ENCODE data around the gene IL2RA.

Gene IL2RA

GRCh38 chr10:6002809-6003510, 59.2 kb downstream of the IL2RA start:
- Histone ChIP-seq H4K91ac (ENCODE audit: low read depth, low read length) (no peak overlapping the region), H3K14ac (ENCODE audit: low read length) (no peak overlapping the region)
- no CpG with 5 or more reads among the region's 12 CpGs for WGBS (ENCODE audit: extremely low coverage, insufficient coverage, insufficient read length)

GRCh38 chr10:5999440-6000165, 62.6 kb downstream of the IL2RA start:
- Histone ChIP-seq H3K4me1 (ENCODE audit: control insufficient read depth in 1 of 2, insufficient read depth in 2 of 2, low read length in 2 of 2) (no peaks in the 10 kb centered on the region), H3K9me3 (ENCODE audit: insufficient read depth, low read depth, low read length) (no peaks in the 10 kb centered on the region), H3K4me3 (ENCODE audit: low read depth, low read length) (no peak overlapping the region), H2BK12ac (ENCODE audit: low read length) (no peak overlapping the region), H3K18ac (ENCODE audit: low read length) (no peak overlapping the region), H3K23ac (ENCODE audit: low read length) (no peak overlapping the region), H3K36me3 (ENCODE audit: control insufficient read depth in 1 of 2, insufficient read depth in 2 of 2, low read length in 2 of 2) (no peaks in the 10 kb centered on the region), H3K27ac (ENCODE audit: low read depth, low read length) (no peak overlapping the region), H3K4ac (ENCODE audit: low read depth, low read length) (no peak overlapping the region), H4K8ac (ENCODE audit: low read depth, low read length) (no peak overlapping the region), H3K14ac (ENCODE audit: low read length) (no peak overlapping the region), H2AFZ (ENCODE audit: insufficient read depth, low read length, poor library complexity) (no peak overlapping the region), H3K79me1 (ENCODE audit: low read length) (no peaks in the 10 kb centered on the region), H3K27me3 (ENCODE audit: insufficient read depth, low read length) (no peaks in the 10 kb centered on the region), H4K91ac (ENCODE audit: low read depth, low read length) (no peak overlapping the region), H4K12ac (ENCODE audit: low read depth, low read length) (no peak overlapping the region), H3K4me2 (ENCODE audit: low read length) (no peak overlapping the region), H3K79me2 (ENCODE audit: control insufficient read depth, insufficient read depth, low read length, poor library complexity) (no peaks in the 10 kb centered on the region), H2AK5ac (ENCODE audit: low read length) (no peak overlapping the region), H3K9ac (ENCODE audit: low read length) (no peak overlapping the region), H2BK120ac (ENCODE audit: insufficient read depth, low read length, poor library complexity) (no peak overlapping the region), H2BK5ac (ENCODE audit: low read depth, low read length, poor library complexity) (no peak overlapping the region)
- no CpG with 5 or more reads among the region's 20 CpGs for WGBS (ENCODE audit: extremely low coverage, insufficient coverage, insufficient read length)
- DNase-seq, result no peak

More at GRCh38 chr10:6002809-6003510, 59.2 kb downstream of the IL2RA start:
- no peaks in the 10 kb centered on the region for H3K36me3 ChIP-seq (ENCODE audit: control insufficient read depth in 1 of 2, insufficient read depth in 2 of 2, low read length in 2 of 2)
- no peak overlapping the region for H3K9ac ChIP-seq (ENCODE audit: low read length)
- H3K23ac ChIP-seq (ENCODE audit: low read length), result no peak overlapping the region
- no peak overlapping the region for H3K4me3 ChIP-seq (ENCODE audit: low read depth, low read length)
- peaks cover 3% of the 10 kb centered on the region for H3K9me3 ChIP-seq (ENCODE audit: insufficient read depth, low read depth, low read length)
- H3K79me1 ChIP-seq (ENCODE audit: low read length), result no peaks in the 10 kb centered on the region
- no peak overlapping the region for H3K18ac ChIP-seq (ENCODE audit: low read length)
- H3K4me1 ChIP-seq (ENCODE audit: control insufficient read depth in 1 of 2, insufficient read depth in 2 of 2, low read length in 2 of 2), result no peaks in the 10 kb centered on the region
- no peaks in the 10 kb centered on the region for H3K27me3 ChIP-seq (ENCODE audit: insufficient read depth, low read length)
- H3K4ac ChIP-seq (ENCODE audit: low read depth, low read length), result no peak overlapping the region
- H4K12ac ChIP-seq (ENCODE audit: low read depth, low read length), result no peak overlapping the region
- no peak overlapping the region for H2BK120ac ChIP-seq (ENCODE audit: insufficient read depth, low read length, poor library complexity)
- H4K8ac ChIP-seq (ENCODE audit: low read depth, low read length), result no peak overlapping the region
- H2BK5ac ChIP-seq (ENCODE audit: low read depth, low read length, poor library complexity), result no peak overlapping the region
- no peak overlapping the region for H2BK12ac ChIP-seq (ENCODE audit: low read length)
- H2AK5ac ChIP-seq (ENCODE audit: low read length), result no peak overlapping the region
- H3K27ac ChIP-seq (ENCODE audit: low read depth, low read length), result no peak overlapping the region
- no peak for DNase-seq
- H3K79me2 ChIP-seq (ENCODE audit: control insufficient read depth, insufficient read depth, low read length, poor library complexity), result no peaks in the 10 kb centered on the region
- no peak overlapping the region for H3K4me2 ChIP-seq (ENCODE audit: low read length)
- no peak overlapping the region for H2AFZ ChIP-seq (ENCODE audit: insufficient read depth, low read length, poor library complexity)

- H3K9me3 ChIP-seq (ENCODE audit: insufficient read depth, low read depth, low read length), result no peaks in the 10 kb centered on the region
- no peak overlapping the region for H4K91ac ChIP-seq (ENCODE audit: low read depth, low read length)
Measured at GRCh38 chr10:5996696-5997095, 65.5 kb downstream of the IL2RA start.

GRCh38 chr10:5992398-5992797, 69.8 kb downstream of the IL2RA start:
- Histone ChIP-seq H3K27ac (ENCODE audit: low read depth, low read length) (no peak overlapping the region), H4K12ac (ENCODE audit: low read depth, low read length) (no peak overlapping the region), H3K27me3 (ENCODE audit: insufficient read depth, low read length) (no peaks in the 10 kb centered on the region), H3K14ac (ENCODE audit: low read length) (no peak overlapping the region), H2AK5ac (ENCODE audit: low read length) (no peak overlapping the region), H3K9me3 (ENCODE audit: insufficient read depth, low read depth, low read length) (peaks cover 1% of the 10 kb centered on the region), H2BK5ac (ENCODE audit: low read depth, low read length, poor library complexity) (no peak overlapping the region), H3K79me2 (ENCODE audit: control insufficient read depth, insufficient read depth, low read length, poor library complexity) (no peaks in the 10 kb centered on the region), H3K4me2 (ENCODE audit: low read length) (no peak overlapping the region), H4K8ac (ENCODE audit: low read depth, low read length) (no peak overlapping the region), H3K18ac (ENCODE audit: low read length) (no peak overlapping the region), H3K36me3 (ENCODE audit: control insufficient read depth in 1 of 2, insufficient read depth in 2 of 2, low read length in 2 of 2) (no peaks in the 10 kb centered on the region), H3K9ac (ENCODE audit: low read length) (no peak overlapping the region), H3K4me1 (ENCODE audit: control insufficient read depth in 1 of 2, insufficient read depth in 2 of 2, low read length in 2 of 2) (no peaks in the 10 kb centered on the region), H3K79me1 (ENCODE audit: low read length) (no peaks in the 10 kb centered on the region), H2AFZ (ENCODE audit: insufficient read depth, low read length, poor library complexity) (no peak overlapping the region), H2BK120ac (ENCODE audit: insufficient read depth, low read length, poor library complexity) (no peak overlapping the region), H2BK12ac (ENCODE audit: low read length) (no peak overlapping the region), H3K4me3 (ENCODE audit: low read depth, low read length) (no peak overlapping the region), H3K23ac (ENCODE audit: low read length) (no peak overlapping the region), H3K4ac (ENCODE audit: low read depth, low read length) (no peak overlapping the region), H4K91ac (ENCODE audit: low read depth, low read length) (no peak overlapping the region)
- DNase-seq, result no peak
- no CpG with 5 or more reads among the region's 1 CpG for WGBS (ENCODE audit: extremely low coverage, insufficient coverage, insufficient read length)

More at GRCh38 chr10:5996696-5997095, 65.5 kb downstream of the IL2RA start:
- Histone ChIP-seq H3K4ac (ENCODE audit: low read depth, low read length) (no peak overlapping the region), H3K4me2 (ENCODE audit: low read length) (no peak overlapping the region), H3K23ac (ENCODE audit: low read length) (no peak overlapping the region), H2AFZ (ENCODE audit: insufficient read depth, low read length, poor library complexity) (no peak overlapping the region), H2BK120ac (ENCODE audit: insufficient read depth, low read length, poor library complexity) (no peak overlapping the region), H3K9ac (ENCODE audit: low read length) (no peak overlapping the region), H3K4me1 (ENCODE audit: control insufficient read depth in 1 of 2, insufficient read depth in 2 of 2, low read length in 2 of 2) (no peaks in the 10 kb centered on the region), H3K27ac (ENCODE audit: low read depth, low read length) (no peak overlapping the region), H3K36me3 (ENCODE audit: control insufficient read depth in 1 of 2, insufficient read depth in 2 of 2, low read length in 2 of 2) (no peaks in the 10 kb centered on the region), H2AK5ac (ENCODE audit: low read length) (no peak overlapping the region), H3K4me3 (ENCODE audit: low read depth, low read length) (no peak overlapping the region), H4K12ac (ENCODE audit: low read depth, low read length) (no peak overlapping the region), H2BK5ac (ENCODE audit: low read depth, low read length, poor library complexity) (no peak overlapping the region), H3K79me2 (ENCODE audit: control insufficient read depth, insufficient read depth, low read length, poor library complexity) (no peaks in the 10 kb centered on the region), H4K8ac (ENCODE audit: low read depth, low read length) (no peak overlapping the region), H3K14ac (ENCODE audit: low read length) (no peak overlapping the region), H3K18ac (ENCODE audit: low read length) (no peak overlapping the region), H3K27me3 (ENCODE audit: insufficient read depth, low read length) (no peaks in the 10 kb centered on the region), H3K79me1 (ENCODE audit: low read length) (no peaks in the 10 kb centered on the region), H2BK12ac (ENCODE audit: low read length) (no peak overlapping the region)
- no peak for DNase-seq
- no CpG with 5 or more reads among the region's 4 CpGs for WGBS (ENCODE audit: extremely low coverage, insufficient coverage, insufficient read length)
